Measurements from ENCODE around the gene EGF.

DNA sequence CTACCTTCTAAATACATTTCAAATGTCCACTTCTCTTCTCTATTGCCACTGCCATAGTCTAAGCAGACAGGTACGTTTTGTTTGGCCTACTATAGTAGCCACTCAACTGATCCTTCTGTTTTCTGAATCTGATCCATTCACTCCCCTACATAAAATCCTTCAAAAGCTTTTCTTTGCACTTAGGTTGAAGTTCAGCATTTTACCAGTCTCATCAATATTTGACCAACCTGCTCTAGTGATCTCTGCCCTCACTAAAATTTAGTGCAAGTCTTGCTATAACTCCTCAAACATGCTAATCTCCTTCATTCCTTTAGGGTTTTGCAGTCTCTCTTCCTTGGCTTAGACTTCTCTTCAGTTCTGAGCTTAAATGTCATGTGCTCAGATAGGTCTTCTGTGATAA, 33.4 kb downstream of the EGF start:
- no peak for TF ChIP-seq POLR2A (IDR thresholded peaks at IDR 0.05; ENCODE audit: low read length)
- no peak for TF ChIP-seq GATA1 (IDR thresholded peaks at IDR 0.05; ENCODE audit: low read depth, low read length)

All from erythroblast (primary cell).